BLaER1 (cell line): ENCODE results near the gene ADGRB2.
"Not testable (repeated sequence)": the region's sequence is repeated elsewhere in the genome, so short reads cannot be mapped to it uniquely, and the experiment has no call there.

Source experiments
- H3K27ac ChIP-seq: shearing (Covaris generic); formaldehyde crosslinking; 2 replicates; pipeline ENCODE4 v1.8.1; 2022
- H3K27me3 ChIP-seq: shearing (Covaris generic); formaldehyde crosslinking; 2 replicates; pipeline ENCODE4 v1.8.1; 2022
- H3K36me3 ChIP-seq: shearing (Covaris generic); formaldehyde crosslinking; 2 replicates; pipeline ENCODE4 v1.8.1; 2022
- H3K4me1 ChIP-seq: shearing (Covaris generic); formaldehyde crosslinking; 2 replicates; pipeline ENCODE4 v1.8.1; 2022
- H3K4me2 ChIP-seq: shearing (Covaris generic); formaldehyde crosslinking; 2 replicates; pipeline ENCODE4 v1.8.1; 2022
- H3K4me3 ChIP-seq: shearing (Covaris generic); formaldehyde crosslinking; 2 replicates; pipeline ENCODE4 v1.8.1; 2022
- H3K9ac ChIP-seq: shearing (Covaris generic); formaldehyde crosslinking; 2 replicates; pipeline ENCODE4 v1.8.1; 2022
- H3K9me3 ChIP-seq: shearing (Covaris generic); formaldehyde crosslinking; 2 replicates; pipeline ENCODE4 v1.8.1; 2022
- H4K20me1 ChIP-seq: shearing (Covaris generic); formaldehyde crosslinking; 2 replicates; pipeline ENCODE4 v1.8.1; 2022
- Cebpa-rat ChIP-seq: shearing (Covaris generic); IDR thresholded peaks from 2 replicates; pipeline ENCODE4 v1.8.1; 2022

The ADGRB2 gene

GRCh38 chr1:31708324-31708723 lies 55.8 kb downstream of the ADGRB2 start:
- no peak overlapping the region; the same call in 1 of the 2 replicates for H3K4me2 ChIP-seq
- H3K9me3 ChIP-seq = no peaks in the 10 kb centered on the region
- TF ChIP-seq Cebpa-rat = no peak
- no peaks in the 10 kb centered on the region for H4K20me1 ChIP-seq
- H3K4me1 ChIP-seq = peaks cover 42% of the 10 kb centered on the region
- no peak overlapping the region for H3K9ac ChIP-seq
- no peaks in the 10 kb centered on the region for H3K36me3 ChIP-seq
- H3K27me3 ChIP-seq = peaks cover 30% of the 10 kb centered on the region
- H3K4me3 ChIP-seq = no peak overlapping the region
- H3K27ac ChIP-seq = no peak overlapping the region

DNA sequence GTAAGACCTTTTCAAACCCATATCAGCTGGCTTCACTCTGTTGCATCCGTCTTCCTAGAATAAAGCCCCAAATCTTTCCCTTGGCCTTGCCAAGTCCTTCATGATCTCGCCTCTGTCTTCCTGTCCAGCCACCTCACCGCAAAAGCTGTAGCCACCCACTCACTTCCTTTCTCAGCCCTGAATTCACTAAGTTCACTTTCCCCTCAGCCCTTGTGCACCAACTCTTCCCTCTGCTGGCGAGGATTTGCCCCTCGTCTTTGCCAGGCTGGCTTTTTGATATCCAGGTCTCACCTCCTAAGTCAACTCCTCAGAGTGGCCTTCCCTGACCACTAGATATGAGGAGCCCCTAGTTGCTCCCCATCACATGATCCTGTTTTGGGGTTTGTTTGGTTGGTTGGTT lies 56.4 kb downstream of the ADGRB2 start:
- Histone ChIP-seq H3K9ac (no peak overlapping the region), H4K20me1 (no peaks in the 10 kb centered on the region), H3K36me3 (no peaks in the 10 kb centered on the region), H3K4me2 (peak overlapping the region; percentile 39; the same call in 1 of the 2 replicates), H3K9me3 (no peaks in the 10 kb centered on the region), H3K27ac (no peak overlapping the region), H3K4me3 (no peak overlapping the region), H3K27me3 (peaks cover 33% of the 10 kb centered on the region), H3K4me1 (peaks cover 42% of the 10 kb centered on the region)
- TF ChIP-seq Cebpa-rat = no peak

DNA sequence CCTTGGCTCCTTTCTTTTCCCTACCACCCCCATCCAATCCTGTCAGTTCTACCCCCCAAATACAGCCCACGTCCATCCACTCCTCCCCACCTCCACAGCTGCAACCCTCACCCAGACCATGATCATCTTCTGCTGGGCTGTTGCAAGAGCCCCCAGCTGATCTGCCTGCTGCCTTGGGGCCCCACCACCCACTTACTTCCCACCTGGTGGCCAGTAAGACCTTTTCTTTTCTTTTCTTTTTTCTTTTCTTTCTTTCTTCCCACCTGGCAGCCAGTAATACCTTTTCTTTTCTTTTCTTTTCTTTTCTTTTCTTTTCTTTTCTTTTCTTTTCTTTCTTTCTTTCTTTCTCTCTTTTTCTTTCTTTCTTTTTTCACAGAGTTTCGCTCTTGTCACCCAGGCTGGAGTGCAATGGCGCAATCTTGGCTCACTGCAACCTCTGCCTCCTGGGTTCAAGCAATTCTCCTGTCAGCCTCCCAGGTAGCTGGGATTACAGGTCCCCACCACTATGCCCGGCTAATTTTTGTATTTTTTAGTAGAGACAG lies 57.0 kb downstream of the ADGRB2 start:
- not testable (repeated sequence) for H4K20me1 ChIP-seq, H3K9ac ChIP-seq, H3K4me3 ChIP-seq, H3K4me2 ChIP-seq, H3K27ac ChIP-seq, H3K36me3 ChIP-seq, H3K9me3 ChIP-seq
- Histone ChIP-seq H3K27me3 (peaks cover 33% of the 10 kb centered on the region), H3K4me1 (peaks cover 42% of the 10 kb centered on the region)

DNA sequence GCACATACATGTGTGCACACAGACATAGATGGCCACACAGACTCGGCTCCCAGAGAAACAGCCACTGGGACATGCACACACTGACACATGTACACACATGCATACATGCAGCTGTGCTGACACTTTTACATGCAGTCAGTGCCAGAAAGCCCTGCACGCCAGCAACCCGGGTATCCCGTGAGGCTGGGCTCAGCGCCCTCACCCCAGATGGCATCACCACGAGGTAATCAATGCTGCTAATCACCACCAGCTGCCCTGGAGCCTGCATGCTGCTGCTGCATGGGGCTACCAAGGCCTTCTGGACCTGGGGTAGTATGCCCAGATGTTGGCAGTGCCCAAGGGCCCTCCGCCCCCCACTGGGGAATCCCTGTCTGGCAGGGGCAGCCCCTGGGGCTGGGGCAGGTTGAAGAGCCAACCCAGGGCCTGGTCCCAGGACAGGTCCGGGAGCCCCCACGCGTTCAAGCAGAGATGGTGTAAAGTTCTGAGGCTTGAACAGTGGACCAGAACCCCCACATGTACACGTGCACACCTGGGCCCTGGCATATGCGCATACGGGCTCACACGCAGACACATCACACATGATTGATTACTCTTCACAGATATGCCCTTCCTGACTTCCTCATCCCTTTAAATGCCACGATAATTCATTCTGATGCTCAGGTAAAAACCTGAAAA lies 57.6 kb downstream of the ADGRB2 start:
- no peaks in the 10 kb centered on the region for H3K9me3 ChIP-seq
- no peak for TF ChIP-seq Cebpa-rat

GRCh38 chr1:31705080-31705866 lies 58.9 kb downstream of the ADGRB2 start:
- no peak overlapping the region for H3K9ac ChIP-seq
- H3K9me3 ChIP-seq = no peaks in the 10 kb centered on the region
- peaks cover 35% of the 10 kb centered on the region for H3K27me3 ChIP-seq
- no peak overlapping the region for H3K27ac ChIP-seq
- H3K4me2 ChIP-seq = peak overlapping the region; percentile 68
- no peak for TF ChIP-seq Cebpa-rat
- no peaks in the 10 kb centered on the region for H4K20me1 ChIP-seq
- H3K4me3 ChIP-seq = no peak overlapping the region
- no peaks in the 10 kb centered on the region for H3K36me3 ChIP-seq
- H3K4me1 ChIP-seq = peaks cover 54% of the 10 kb centered on the region

More for the DNA sequence above, 57.6 kb downstream of the ADGRB2 start:
- no peaks in the 10 kb centered on the region for H3K36me3 ChIP-seq
- peaks cover 42% of the 10 kb centered on the region for H3K4me1 ChIP-seq
- H3K27me3 ChIP-seq = peaks cover 35% of the 10 kb centered on the region
- H3K4me3 ChIP-seq = no peak overlapping the region
- no peak overlapping the region for H3K9ac ChIP-seq
- H3K27ac ChIP-seq = no peak overlapping the region
- H4K20me1 ChIP-seq = no peaks in the 10 kb centered on the region
- no peak overlapping the region for H3K4me2 ChIP-seq

- Histone ChIP-seq H3K4me1 (peaks cover 54% of the 10 kb centered on the region), H3K27me3 (peaks cover 35% of the 10 kb centered on the region), H3K9me3 (no peaks in the 10 kb centered on the region), H3K36me3 (no peaks in the 10 kb centered on the region), H3K27ac (no peak overlapping the region), H3K9ac (no peak overlapping the region), H3K4me2 (peak overlapping the region; percentile 68), H3K4me3 (no peak overlapping the region), H4K20me1 (no peaks in the 10 kb centered on the region)
- TF ChIP-seq Cebpa-rat = no peak
Observed at GRCh38 chr1:31704271-31705079, 59.7 kb downstream of the ADGRB2 start.

GRCh38 chr1:31703431-31704270 lies 60.5 kb downstream of the ADGRB2 start, which contains the start of gene COL16A1:
TSS of gene COL16A1 (minus strand) at chr1:31704017. CDS start at chr1:31702193, 1,824 bp downstream.
- H3K4me2 ChIP-seq = peak within 1 kb of the TSS; percentile 68
- TF ChIP-seq Cebpa-rat = no peak
- no peak within 1 kb of the TSS for H3K27ac ChIP-seq
- peaks cover 35% of the 10 kb centered on the region for H3K27me3 ChIP-seq
- peaks cover 59% of the 10 kb centered on the region for H3K4me1 ChIP-seq
- no peaks in the 10 kb centered on the region for H4K20me1 ChIP-seq
- H3K9me3 ChIP-seq = no peaks in the 10 kb centered on the region
- no peaks in the 10 kb centered on the region for H3K36me3 ChIP-seq
- no peak within 1 kb of the TSS for H3K9ac ChIP-seq
- no peak within 1 kb of the TSS for H3K4me3 ChIP-seq

DNA sequence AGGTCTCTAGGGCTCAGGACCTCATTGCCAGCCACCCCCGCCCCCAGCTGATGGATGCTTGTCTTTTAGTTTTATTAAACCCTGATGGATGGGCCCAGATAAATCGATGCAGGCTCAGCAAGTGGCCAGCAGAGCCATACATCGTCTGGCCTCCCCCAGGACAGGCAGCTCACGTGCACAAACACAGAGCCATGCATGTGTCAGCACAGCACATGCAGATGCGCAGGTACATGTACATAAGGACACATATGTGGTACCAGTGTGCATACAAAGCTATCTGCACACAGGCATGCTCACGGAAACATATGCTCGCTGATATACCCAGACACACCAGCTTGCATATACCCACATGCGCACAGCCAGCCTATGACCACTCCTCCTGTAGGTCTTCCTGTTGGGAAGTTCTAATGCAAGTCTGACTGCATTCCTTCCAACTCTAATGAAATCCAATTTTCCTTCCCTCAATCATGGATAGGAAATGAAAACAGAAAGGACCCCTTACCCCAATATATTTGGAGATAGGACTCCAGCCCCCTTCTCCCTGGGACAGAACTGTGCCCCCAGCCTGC lies 61.2 kb downstream of the ADGRB2 start:
- no peak for TF ChIP-seq Cebpa-rat
- Histone ChIP-seq H3K4me3 (no peak overlapping the region), H3K4me2 (no peak overlapping the region), H4K20me1 (no peaks in the 10 kb centered on the region), H3K4me1 (peaks cover 57% of the 10 kb centered on the region), H3K27ac (no peak overlapping the region), H3K27me3 (peaks cover 35% of the 10 kb centered on the region), H3K9ac (no peak overlapping the region), H3K9me3 (no peaks in the 10 kb centered on the region), H3K36me3 (no peaks in the 10 kb centered on the region)
